K562 treated with DMSO at 1 percent for 4 hours (cell line): ENCODE measurements around the gene TSC2. TPM values are rescaled to one million over a fixed set of nuclear protein-coding genes. Genes with fewer than 3 reads are reported as not detected.

Experiments used
- total RNA-seq: library from RNA; unstranded; fragments of 300-600 nt; gene quantifications from 2 replicates; pipeline ENCODE4 v1.2.3, GENCODE V29; 2022; ENCODE audit not compliant: insufficient read depth

Gene TSC2
- total RNA-seq: 42.5 and 52.7 TPM in 2 replicates

GRCh38 chr16:2047330-2048115, at the start of gene TSC2, which contains the start of gene NTHL1:
Gene TSC2 (plus strand): TSS chr16:2047985. CDS start chr16:2048616, 631 bp downstream.
Gene NTHL1 (minus strand): TSS chr16:2047834. CDS start chr16:2047823, 11 bp downstream.

GRCh38 chr16:2009791-2010510, 37.8 kb upstream of the TSC2 start, which contains the start of gene ZNF598:
Gene ZNF598 (minus strand): TSS chr16:2009821.

GRCh38 chr16:2019518-2019920, 28.3 kb upstream of the TSC2 start, which contains the start of gene NPW:
Gene NPW (plus strand): TSS chr16:2019785.

GRCh38 chr16:2026461-2027023, 21.2 kb upstream of the TSC2 start, which contains the start of gene NHERF2:
Gene NHERF2 (plus strand): TSS chr16:2026902. CDS start chr16:2027006, 104 bp downstream.

GRCh38 chr16:2135770-2136490, 88.1 kb downstream of the TSC2 start, which contains the start of gene PKD1:
Gene PKD1 (minus strand): TSS chr16:2135898. CDS start chr16:2135689, 209 bp downstream.

Other genes with a start within 250 kb of the TSC2 start
- gene HAGH, start 221.2 kb upstream of the TSC2 start, total RNA-seq: 59.4 and 75.6 TPM in 2 replicates
- gene FAHD1, start 220.8 kb upstream of the TSC2 start, total RNA-seq: 12.5 and 17.8 TPM in 2 replicates
- gene MEIOB, start 175.8 kb upstream of the TSC2 start, total RNA-seq: 61.7 and 62.6 TPM in 2 replicates
- gene HS3ST6, start 129.6 kb upstream of the TSC2 start, total RNA-seq: not detected in 2 replicates
- 55.4 and 70.9 TPM in 2 replicates for gene MSRB1, start 104.8 kb upstream of the TSC2 start, total RNA-seq
- gene RPL3L, start 93.3 kb upstream of the TSC2 start, total RNA-seq: 0.47 TPM in 1 of 2 replicates, not detected in the other
- gene NDUFB10, start 88.4 kb upstream of the TSC2 start, total RNA-seq: 214 and 219 TPM in 2 replicates
- 6,829 and 8,005 TPM in 2 replicates for gene RPS2, start 83.2 kb upstream of the TSC2 start, total RNA-seq
- not detected in 2 replicates for gene RNF151, start 81.1 kb upstream of the TSC2 start, total RNA-seq
- gene TBL3, start 75.9 kb upstream of the TSC2 start, total RNA-seq: 41.9 and 47.0 TPM in 2 replicates
- not detected in 2 replicates for gene NOXO1, start 66.5 kb upstream of the TSC2 start, total RNA-seq
- 54.4 and 64.7 TPM in 2 replicates for gene GFER, start 63.8 kb upstream of the TSC2 start, total RNA-seq
- 30.6 and 35.1 TPM in 2 replicates for gene SYNGR3, start 58.0 kb upstream of the TSC2 start, total RNA-seq
- 103 and 116 TPM in 2 replicates for gene ZNF598, start 38.2 kb upstream of the TSC2 start, total RNA-seq
- 1.6 and 5.6 TPM in 2 replicates for gene NPW, start 28.2 kb upstream of the TSC2 start, total RNA-seq
- gene NHERF2, start 21.1 kb upstream of the TSC2 start, total RNA-seq: 28.8 and 29.0 TPM in 2 replicates
- 20.7 and 23.3 TPM in 2 replicates for gene NTHL1, start 151 bp upstream of the TSC2 start, total RNA-seq
- gene PKD1, start 87.9 kb downstream of the TSC2 start, total RNA-seq: 67.2 and 116 TPM in 2 replicates
- gene RAB26, start 100.6 kb downstream of the TSC2 start, total RNA-seq: 3.5 and 3.9 TPM in 2 replicates
- gene TRAF7, start 107.8 kb downstream of the TSC2 start, total RNA-seq: 103 and 117 TPM in 2 replicates
- gene CASKIN1, start 148.6 kb downstream of the TSC2 start, total RNA-seq: 4.2 and 5.4 TPM in 2 replicates
- 73.7 and 84.0 TPM in 2 replicates for gene MLST8, start 157.5 kb downstream of the TSC2 start, total RNA-seq
- 4.9 and 16.4 TPM in 2 replicates for gene BRICD5, start 162.9 kb downstream of the TSC2 start, total RNA-seq
- 53.8 and 56.2 TPM in 2 replicates for gene PGP, start 166.9 kb downstream of the TSC2 start, total RNA-seq
- gene E4F1, start 175.6 kb downstream of the TSC2 start, total RNA-seq: 33.2 and 37.1 TPM in 2 replicates
- 5.4 and 6.1 TPM in 2 replicates for gene DNASE1L2, start 188.5 kb downstream of the TSC2 start, total RNA-seq
- 309 and 412 TPM in 2 replicates for gene ECI1, start 203.6 kb downstream of the TSC2 start, total RNA-seq
- 182 and 221 TPM in 2 replicates for gene RNPS1, start 220.1 kb downstream of the TSC2 start, total RNA-seq